ENCODE measurements around the gene KIF25.

The KIF25 gene

GRCh38 chr6:168034537-168034936 is 37.1 kb downstream of the KIF25 start (continued):
- TF ChIP-seq POU6F1 (CRISPR knock-in tag; IDR thresholded peaks at IDR 0.05; ENCODE audit: borderline replicate concordance, low read depth) (no peak), PPARA (CRISPR knock-in tag; IDR thresholded peaks at IDR 0.05; ENCODE audit: borderline replicate concordance) (no peak), ESRRG (CRISPR knock-in tag; IDR thresholded peaks at IDR 0.05) (no peak), ZC3H10 (CRISPR knock-in tag; IDR thresholded peaks at IDR 0.05) (no peak)

- ATAC-seq: peak; percentile 71
- TF ChIP-seq POU6F1 (CRISPR knock-in tag; IDR thresholded peaks at IDR 0.05; ENCODE audit: borderline replicate concordance, low read depth) (no peak), CSRNP3 (CRISPR knock-in tag; IDR thresholded peaks at IDR 0.05) (no peak), PATZ1 (CRISPR knock-in tag; IDR thresholded peaks at IDR 0.05; ENCODE audit: borderline replicate concordance) (peak; percentile 24; the same call in 1 of the 2 replicates)
Observed at GRCh38 chr6:168035098-168035660, 37.7 kb downstream of the KIF25 start.

GRCh38 chr6:168035661-168036545 is 38.4 kb downstream of the KIF25 start:
- TF ChIP-seq OSR1 (CRISPR knock-in tag; IDR thresholded peaks at IDR 0.05) (no peak), ZFP30 (CRISPR knock-in tag; IDR thresholded peaks at IDR 0.05) (no peak), TSHZ2 (CRISPR knock-in tag; IDR thresholded peaks at IDR 0.05) (no peak), BACH2 (CRISPR knock-in tag; IDR thresholded peaks at IDR 0.05; ENCODE audit: borderline replicate concordance) (no peak), ISL1 (CRISPR knock-in tag; IDR thresholded peaks at IDR 0.05) (no peak), ESRRG (CRISPR knock-in tag; IDR thresholded peaks at IDR 0.05) (no peak), PATZ1 (CRISPR knock-in tag; IDR thresholded peaks at IDR 0.05; ENCODE audit: borderline replicate concordance) (no peak), PPARA (CRISPR knock-in tag; IDR thresholded peaks at IDR 0.05; ENCODE audit: borderline replicate concordance) (no peak), GLIS3 (CRISPR knock-in tag; IDR thresholded peaks at IDR 0.05) (no peak), CSDC2 (CRISPR knock-in tag; IDR thresholded peaks at IDR 0.05) (no peak), RARB (CRISPR knock-in tag; IDR thresholded peaks at IDR 0.05) (no peak), ZFP3 (CRISPR knock-in tag; IDR thresholded peaks at IDR 0.05) (no peak), ZNF565 (CRISPR knock-in tag; conservative IDR thresholded peaks at IDR 0.05; ENCODE audit: low read depth) (no peak), CREB5 (CRISPR knock-in tag; IDR thresholded peaks at IDR 0.05; ENCODE audit: low read depth) (no peak), TOX (CRISPR knock-in tag; IDR thresholded peaks at IDR 0.05; ENCODE audit: borderline replicate concordance) (no peak), TCF4 (CRISPR knock-in tag; IDR thresholded peaks at IDR 0.05; ENCODE audit: borderline replicate concordance) (no peak), SNAI2 (CRISPR knock-in tag; IDR thresholded peaks at IDR 0.05) (no peak), ZC3H10 (CRISPR knock-in tag; IDR thresholded peaks at IDR 0.05) (no peak)
- ATAC-seq: peak; percentile 50
